HL-60 (cell line): ENCODE measurements around the gene ZNF79.

ENCODE experiments used
- POLR2AphosphoS5 ChIP-seq: IDR thresholded peaks from 2 replicates; pipeline ENCODE4 v1.6.1; 2012; ENCODE audit warnings: low read depth
- TF ChIP-seq, protein P1 (sequence below): IDR thresholded peaks from one replicate; pipeline ENCODE4 v1.5.1; 2011; ENCODE audit warnings: low read length, control low read depth, inconsistent platforms; ENCODE audit not compliant: insufficient read depth

GRCh38 chr9:127473932-127474331 is 49.8 kb downstream of the ZNF79 start:
- TF ChIP-seq, protein P1, sequence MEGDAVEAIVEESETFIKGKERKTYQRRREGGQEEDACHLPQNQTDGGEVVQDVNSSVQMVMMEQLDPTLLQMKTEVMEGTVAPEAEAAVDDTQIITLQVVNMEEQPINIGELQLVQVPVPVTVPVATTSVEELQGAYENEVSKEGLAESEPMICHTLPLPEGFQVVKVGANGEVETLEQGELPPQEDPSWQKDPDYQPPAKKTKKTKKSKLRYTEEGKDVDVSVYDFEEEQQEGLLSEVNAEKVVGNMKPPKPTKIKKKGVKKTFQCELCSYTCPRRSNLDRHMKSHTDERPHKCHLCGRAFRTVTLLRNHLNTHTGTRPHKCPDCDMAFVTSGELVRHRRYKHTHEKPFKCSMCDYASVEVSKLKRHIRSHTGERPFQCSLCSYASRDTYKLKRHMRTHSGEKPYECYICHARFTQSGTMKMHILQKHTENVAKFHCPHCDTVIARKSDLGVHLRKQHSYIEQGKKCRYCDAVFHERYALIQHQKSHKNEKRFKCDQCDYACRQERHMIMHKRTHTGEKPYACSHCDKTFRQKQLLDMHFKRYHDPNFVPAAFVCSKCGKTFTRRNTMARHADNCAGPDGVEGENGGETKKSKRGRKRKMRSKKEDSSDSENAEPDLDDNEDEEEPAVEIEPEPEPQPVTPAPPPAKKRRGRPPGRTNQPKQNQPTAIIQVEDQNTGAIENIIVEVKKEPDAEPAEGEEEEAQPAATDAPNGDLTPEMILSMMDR: no peak
- no peak for TF ChIP-seq POLR2AphosphoS5
